UCSD-AML1 (cell line): ENCODE data around the gene TSHZ2.

Source experiments
- DNase-seq: peaks from one replicate; lab custom pipeline; 2025; ENCODE audit not compliant: unreplicated experiment; lab: John Stamatoyannopoulos, UW

Gene TSHZ2

DNA sequence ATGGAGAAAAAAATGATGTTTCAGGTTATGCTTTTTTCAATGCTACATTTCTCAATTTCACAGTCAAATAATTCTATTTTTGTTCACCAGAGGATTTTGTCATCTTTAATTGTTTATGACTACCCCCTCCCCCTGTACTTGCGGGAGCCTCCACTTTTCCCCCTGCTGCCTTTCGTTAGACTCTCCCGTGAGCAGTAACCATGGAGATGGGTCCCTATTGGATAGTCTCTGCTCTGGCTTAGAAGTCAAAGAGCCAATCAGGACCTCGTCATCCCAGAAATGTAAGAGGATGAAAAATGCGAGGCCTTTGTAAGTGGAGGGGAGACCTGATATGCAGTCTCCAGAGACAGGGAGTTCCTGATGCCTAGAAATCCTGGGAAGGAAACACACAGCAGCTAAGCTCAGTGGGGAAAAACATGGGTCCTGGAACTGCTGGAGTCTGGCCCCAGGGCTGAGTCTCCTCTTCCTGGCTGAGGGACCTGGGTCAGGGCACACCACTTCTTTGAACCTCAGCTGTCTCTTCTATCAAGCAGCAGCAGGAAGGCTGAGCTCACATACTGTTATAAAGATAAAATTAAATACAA is 298.7 kb downstream of the TSHZ2 start:
- no peak for DNase-seq

DNA sequence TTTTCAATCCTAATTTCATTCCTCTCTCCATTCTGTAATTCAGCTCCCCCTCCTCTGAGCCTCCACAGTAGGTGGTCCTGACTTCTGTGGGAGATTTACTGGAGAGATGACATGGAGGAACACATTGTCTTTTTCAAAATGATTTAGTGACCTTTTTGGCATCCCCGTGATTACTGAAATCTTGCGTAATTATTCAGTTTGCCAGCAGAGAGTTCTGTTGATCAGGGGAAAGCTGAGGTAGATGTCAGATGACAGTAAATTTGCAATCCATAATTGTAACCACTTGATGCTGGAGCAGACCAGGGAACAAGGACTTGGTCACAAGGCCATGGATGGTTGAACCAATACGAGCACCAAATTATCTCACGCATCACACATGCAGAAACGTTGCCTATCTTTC is 302.2 kb downstream of the TSHZ2 start:
- DNase-seq, result no peak

DNA sequence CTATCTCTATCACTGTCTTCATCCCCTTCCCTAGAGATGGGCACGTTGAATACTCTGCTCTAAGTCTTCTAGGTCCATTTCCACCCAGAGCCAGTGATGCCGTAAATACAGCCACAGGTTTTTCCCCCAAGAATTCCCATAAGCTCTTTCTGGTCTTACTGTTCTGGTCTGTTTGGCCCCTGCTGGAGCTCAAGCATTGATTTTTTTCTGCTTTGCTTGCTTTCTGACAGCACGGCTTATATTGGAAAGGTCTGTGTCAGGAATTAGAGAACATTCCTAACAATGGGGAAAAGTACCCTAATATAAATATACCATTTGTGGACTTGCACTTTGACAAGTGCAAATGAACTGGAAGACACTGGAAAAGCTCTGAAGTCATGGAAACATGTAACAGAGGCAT is 302.6 kb downstream of the TSHZ2 start:
- DNase-seq, result no peak

DNA sequence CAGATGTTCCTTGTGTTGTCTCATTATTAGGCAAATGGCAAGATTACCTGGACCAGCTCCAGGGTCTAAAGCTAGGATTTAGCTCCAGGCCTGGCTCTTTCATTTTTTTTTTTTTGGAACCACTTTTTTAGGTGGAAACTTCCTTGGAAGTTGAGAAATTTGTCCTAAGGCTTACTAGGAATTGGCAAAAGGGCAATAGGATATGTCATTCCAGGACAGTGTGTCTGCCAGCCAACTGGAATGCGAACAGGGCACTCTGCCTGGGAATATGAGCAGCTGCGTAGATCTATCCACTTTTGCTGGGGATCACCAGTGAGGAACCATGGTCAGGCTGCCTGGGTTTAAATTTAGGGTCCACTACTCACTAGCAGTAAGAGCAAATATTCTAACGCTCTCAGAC is 304.0 kb downstream of the TSHZ2 start:
- no peak for DNase-seq

DNA sequence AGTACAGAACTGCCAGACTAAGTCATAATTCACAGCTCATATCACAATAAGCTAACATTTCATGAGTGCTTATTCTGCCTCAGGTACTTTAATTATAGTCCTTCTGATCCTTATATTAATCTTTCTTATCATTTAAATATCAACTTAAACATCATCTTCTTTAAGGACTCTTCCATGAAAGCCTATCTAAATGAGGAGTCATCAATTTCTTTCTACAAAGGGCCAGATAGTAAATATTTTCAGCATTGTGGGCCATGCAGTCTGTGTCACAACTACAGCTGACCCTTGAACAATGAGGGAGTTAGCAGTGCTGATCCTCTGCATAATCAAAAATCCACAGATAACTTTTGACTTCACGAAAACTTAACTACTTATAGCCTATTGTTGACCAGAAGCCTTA is 306.4 kb downstream of the TSHZ2 start:
- no peak for DNase-seq

DNA sequence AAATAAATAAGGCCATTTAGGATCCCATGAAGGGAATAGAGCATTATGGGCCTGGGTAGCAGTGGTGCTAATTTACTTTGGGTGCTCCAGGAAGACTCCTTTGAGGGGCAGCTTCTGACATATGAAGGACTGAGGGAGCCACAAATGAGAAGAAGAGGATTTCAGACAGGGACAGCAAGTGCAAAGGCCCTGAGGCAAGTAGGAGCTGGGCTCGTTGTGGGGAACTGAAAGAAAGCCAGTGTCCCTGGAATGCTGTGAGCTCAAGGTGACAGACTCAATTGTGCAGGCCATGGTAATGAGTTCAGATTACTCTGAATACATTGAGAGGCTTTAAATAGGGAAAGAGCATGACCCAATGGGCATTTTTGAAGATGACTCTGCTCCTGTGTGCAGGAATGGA is 307.6 kb downstream of the TSHZ2 start:
- DNase-seq, result no peak

DNA sequence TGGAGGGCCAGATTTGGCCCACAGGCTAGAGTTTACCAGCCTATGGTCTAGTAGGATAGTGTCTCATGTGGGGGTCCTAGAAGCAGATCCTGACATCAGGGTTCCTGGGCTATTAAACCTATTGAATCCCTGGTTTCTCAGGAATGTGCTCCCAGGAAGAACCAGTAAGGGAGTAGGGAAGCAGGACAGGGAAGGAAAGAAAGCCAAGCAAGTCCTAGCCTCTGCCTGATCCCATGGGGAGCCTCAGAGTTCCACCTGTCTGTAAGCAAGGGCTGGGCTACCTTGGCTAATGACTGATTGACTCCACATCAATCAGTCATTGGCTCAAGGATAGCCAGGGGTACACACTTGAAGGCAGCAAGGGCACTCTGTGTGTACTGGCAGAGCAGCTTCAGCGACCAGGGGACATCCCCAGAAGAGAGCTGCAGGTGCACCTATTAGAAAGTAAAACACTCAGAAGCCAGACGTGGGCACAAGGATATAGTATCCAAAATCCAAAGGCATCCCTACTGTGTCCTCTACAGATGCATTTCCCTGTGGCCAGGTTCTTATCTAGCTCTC is 309.5 kb downstream of the TSHZ2 start:
- DNase-seq, result no peak

DNA sequence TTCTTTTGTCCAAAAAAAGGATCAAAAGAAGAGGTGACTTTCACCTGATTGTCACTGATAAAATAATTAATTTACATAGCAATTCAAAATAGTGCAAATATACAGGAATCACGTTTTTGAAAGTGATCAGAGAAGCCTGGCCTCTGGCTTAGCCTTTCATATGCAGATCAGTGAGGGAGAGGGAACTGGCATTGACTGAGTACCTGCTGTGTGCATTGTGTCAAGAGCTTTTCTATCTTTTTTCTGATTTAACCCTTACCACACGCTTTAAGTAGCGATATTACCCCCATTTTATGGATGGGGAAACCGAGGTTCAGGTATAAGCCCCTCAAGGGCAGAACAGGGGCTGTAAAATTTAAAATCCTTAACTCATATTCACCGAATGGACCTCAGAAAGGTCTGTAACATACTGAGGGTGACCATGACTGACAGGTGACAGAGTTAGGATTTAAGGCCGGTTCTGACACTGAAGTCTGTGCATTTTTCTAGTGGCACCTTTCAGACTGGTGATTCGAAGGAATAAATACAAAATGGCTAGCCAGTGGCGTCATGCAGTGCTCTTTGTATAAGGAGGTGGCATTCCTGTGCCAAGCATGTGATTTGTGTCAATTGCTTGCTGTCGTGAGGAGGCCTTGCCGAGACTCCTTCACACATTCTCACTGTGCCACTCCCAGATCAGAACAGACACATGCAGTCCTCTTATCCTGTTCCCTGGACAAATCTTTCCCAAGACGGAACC is 310.2 kb downstream of the TSHZ2 start:
- DNase-seq, result no peak

DNA sequence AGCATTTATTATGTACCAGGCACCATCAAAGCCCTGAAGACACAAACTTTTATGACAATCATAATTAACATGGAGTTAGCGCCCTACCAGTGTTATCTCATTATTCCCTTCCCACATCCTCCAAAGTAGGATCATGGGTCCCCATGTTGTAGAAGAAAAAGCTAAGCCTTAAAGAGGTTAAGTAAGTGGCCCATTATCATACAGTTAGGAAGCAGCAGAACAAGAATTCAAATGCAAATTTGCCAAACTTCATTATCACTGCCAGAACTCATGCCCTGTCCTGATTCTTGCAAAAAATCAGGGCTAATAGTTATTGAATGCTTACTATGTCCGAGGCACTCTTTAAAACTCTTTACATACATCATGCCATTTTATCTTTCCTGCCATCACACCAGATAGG is 310.9 kb downstream of the TSHZ2 start:
- DNase-seq, result no peak

DNA sequence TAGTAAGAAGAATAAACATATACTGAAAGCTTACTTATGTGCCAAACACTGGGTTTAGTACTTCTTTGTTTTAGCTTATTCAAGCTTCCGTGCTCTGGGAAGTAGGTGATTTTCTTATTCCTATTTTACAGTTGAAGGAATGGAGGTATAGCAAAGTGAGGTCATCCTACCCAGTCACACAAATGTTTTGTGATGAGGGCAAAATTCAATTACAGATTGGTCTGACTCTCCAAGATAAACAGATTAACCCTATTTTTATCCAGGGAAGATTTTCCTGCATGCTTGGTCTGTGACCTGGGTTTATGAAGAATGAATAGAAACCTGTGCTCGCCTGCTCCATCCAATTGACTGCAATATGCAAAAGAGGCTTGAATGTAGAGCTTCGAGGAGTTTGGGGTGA is 311.4 kb downstream of the TSHZ2 start:
- DNase-seq, result no peak

DNA sequence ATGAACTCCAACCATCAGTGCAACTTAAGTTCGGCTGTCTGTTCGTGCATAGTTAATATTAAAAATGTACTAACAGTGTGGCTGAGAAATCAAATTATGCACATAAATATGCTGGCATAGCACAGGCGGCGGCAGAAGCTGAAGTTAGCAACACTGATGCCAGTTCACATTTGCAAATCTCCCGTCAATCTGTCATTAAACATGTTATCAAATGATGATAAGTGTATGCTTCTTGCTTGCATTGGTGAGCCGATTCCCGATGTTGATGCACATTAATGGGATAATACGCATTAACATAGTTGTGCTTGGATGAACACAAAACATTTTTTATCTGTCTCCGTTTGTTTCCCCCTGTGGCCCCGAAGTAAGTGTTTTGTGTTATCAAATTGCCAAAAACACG is 312.1 kb downstream of the TSHZ2 start:
- DNase-seq, result no peak

DNA sequence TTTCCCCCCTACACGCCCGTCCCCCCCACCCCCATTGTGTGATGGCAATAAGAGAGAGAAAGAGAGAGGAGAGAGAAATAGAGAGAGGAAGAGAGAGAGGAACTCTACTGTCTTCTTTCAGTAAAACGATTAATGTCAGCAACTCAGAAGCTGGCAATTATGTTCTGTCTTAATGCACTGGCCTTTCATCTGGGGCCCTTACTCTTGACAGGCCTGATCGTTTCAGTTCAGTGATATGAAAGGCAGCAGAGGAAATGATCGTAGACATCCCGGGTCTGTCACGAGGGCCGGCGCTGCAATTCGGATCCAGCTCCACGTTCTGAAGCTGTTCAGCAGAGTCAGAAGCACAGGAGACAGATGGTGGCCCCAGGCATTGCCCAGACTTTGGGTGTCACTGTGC is 312.5 kb downstream of the TSHZ2 start:
- no peak for DNase-seq

DNA sequence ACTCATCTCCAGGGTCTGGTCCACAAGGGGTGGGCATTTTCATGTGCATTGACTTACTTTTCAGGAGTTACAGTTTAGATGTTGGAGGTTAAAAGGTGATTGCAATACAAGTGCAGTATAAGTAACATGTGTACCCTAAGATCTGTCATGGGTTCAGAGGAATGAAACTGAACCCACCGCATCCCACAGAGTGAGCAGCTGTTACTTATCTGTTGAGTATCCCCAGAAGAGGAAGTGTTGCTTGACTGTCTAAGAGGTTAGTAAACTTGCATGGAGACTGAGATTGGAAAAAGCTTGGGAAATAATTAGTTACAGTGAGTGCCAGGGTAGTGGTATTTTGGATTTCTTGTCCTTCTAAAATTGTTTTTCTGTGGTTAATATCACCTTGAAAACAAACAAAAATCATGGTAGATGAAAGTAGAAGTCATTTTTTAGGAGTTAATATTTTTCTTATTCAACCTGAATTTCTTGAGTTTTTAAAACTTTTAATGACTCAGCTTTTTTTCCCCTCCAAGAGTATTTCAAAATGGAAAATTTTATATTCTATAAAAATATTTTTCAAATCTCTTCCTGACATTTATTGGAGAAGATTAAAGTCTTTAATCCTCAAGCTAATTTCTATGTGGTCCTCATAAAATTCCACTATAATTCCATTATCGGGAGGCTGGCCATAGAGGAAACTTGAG is 315.3 kb downstream of the TSHZ2 start:
- DNase-seq, result no peak

DNA sequence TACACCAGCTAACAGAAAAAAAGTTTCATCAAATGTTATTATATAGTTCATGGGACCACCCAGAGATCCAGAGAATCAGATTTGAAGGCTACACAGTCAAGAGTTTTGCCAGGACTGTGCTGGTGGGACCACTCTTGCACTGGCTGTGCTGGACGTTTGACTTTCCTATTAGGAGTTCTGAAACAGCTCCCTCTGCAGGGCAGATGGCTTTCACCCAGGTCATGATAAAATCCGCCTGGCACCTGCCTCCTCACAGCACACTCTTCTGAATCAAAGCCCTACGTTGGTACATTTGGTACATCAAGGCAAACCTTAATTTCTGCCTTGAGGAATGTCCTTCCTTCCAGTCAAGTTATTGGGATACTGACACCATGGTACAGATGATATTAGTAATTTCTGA is 319.4 kb downstream of the TSHZ2 start:
- DNase-seq, result no peak

DNA sequence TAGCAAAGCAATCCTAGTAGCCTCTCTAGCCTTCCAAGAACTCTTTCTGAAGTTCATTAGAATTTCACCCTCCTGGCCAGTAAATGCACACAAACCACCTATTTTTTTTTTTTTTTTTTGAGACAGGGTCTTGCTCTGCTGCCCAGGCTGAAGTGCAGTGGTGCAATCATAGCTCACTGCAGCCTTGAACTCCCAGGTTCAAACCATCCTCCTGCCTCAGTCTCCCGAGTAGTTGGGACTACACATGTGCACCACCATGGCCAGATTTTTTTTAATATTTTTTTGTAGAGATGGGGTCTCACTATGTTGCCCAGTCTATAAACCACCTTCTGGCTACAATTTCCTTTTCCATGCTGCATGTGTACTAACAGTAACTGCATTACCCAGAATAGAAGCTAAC is 320.2 kb downstream of the TSHZ2 start:
- no peak for DNase-seq

DNA sequence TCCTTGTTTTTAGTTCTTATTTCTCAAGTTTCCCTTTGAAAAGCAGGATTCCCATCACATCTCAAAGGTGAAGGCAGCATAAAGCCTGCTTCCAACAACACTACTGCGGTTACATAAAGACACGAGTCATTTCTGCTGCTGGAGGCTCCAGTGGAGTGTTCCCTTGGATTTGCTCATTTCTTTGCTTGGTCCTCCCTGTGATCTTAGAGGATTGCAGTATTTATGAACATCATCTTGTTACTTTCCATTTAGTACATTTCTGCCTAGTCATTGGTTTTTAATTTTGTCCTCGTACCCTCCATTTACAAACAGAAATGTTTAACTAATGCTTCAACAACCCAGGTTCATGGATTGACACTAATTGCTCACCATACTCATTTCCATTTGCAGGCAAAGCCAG is 322.6 kb downstream of the TSHZ2 start:
- DNase-seq, result no peak

DNA sequence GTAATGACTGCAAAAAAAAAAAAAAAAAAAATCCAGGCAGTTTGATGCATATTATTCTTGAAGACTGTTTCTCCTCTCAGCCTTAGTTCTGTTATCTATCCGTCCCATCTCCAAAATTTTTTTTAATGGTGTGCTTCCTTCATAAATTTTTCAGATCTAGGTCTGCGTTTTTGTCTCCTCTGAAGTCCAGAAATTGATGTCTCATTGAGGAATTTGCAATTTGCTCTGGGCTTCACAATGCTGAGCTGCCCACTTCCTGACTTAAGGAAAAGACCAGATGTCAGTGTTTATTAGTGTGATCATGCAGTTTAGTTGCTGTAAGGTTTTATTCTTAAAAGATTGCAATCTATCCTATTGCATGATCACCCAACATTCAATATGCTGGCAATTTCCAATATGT is 323.9 kb downstream of the TSHZ2 start:
- DNase-seq, result no peak

DNA sequence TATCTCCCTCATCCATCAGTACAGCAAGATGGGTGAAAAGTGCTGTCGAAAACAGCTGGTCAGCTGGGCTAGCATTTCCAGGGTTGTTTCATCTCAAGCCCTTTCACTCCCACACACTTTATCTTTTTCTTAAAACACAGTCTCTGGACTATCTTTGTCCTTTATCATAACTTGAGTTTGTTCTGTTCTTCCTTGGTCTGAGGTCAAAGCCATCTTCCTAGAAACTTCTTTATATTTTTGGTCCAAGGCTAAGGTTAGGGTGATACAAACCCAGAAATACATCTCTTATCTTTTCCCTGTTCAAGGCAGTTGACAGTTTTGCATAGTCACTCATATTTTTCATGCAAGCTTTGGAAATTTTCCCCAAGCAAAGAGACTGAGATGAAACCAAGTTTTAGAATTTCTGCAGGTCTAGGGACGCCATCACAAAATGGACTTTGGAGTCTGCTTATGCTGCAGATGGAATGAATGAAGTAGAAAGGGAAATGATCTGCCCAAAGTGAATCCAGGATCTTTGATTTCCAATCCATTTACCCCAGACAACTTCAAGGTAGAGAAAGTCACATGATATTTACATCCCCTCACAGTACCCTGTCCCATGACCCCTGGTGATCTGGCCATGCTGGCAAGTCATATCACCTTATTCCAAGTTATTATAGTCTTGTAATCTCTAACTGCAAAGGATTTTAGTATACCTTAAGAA is 324.4 kb downstream of the TSHZ2 start:
- no peak for DNase-seq

DNA sequence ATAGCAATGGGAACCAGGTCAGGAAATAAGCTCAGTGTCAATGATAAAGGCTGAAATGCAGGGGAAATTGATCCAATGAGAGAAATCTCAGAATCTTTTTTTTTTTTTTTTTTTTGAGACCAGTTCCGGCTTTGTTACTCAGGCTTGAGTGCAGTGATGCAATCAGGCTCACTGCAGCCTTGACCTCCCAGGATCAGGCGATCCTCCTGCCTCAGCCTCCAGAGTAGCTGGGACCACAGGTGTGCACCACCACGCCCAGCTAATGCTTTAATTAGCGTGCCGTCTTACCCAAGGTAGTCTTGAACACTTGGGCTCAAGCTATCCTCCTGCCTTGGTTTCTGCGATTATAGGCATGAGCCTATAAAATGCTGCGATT is 325.0 kb downstream of the TSHZ2 start:
- DNase-seq, result no peak

DNA sequence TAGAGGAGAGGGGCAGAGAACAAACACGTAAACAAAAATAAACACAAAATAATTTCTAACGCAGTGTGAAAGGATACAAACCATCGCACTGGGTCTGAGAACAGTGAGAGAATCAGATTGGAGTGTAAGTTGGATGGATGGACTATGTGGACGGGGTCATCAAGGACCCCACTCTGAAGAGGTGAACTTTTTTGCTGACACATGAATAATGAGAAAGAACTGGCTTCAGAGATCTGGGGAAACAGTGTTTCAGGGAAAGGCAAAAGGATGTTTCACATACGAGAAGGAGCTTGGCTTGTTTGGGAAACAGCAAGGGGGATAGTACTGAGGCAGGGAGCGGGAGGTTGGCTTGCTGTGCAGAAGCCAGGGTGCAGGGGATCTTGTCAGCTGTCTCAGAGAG is 326.1 kb downstream of the TSHZ2 start:
- no peak for DNase-seq

DNA sequence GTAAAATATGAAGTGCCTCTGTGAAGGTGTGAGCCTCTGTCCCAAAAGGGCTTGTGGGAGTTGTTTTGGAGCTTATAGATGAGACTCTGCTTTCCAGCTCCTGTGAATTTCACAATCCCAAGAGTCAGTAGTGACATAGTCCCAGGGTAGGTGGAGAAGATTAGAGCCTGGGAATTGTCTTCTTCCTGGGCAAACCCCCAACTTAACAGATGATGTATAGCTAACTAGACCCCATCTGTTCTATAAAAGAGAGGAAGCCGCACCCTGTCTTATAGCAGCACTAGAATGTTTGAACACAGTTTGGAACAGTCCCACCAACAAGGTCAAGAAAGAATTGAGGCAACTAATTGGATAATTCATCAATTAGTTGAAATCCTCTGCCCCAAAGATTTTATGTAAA is 326.8 kb downstream of the TSHZ2 start:
- no peak for DNase-seq

DNA sequence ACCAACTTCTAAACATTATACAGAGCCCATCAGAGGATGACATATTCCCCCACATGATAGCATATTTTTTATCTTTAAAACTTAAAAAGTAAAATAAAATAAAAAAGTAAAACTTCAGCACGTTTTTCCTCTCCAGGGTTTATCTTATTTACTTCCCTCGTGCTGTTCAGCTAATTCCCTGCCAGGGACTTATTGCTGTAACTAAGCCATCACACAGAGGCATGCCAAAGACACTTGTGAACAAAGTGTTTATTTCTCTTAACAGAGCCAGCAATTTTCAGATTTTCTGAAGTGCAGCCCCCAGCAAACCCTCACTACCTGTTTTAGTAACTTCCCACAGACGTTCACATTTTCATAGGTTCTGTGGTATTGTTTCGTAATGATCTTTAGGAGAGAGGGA is 327.7 kb downstream of the TSHZ2 start:
- DNase-seq, result no peak
